H1 (cell line): ENCODE measurements around the gene MRPS26. TPM values are rescaled to one million over a fixed set of nuclear protein-coding genes. Genes with fewer than 3 reads are reported as not detected.
A peak's percentile ranks its signal among the peaks of the same experiment; 100 is the strongest.

Source experiments
- CTCF ChIA-PET: fragments of 300-600 bp; sonication (Branson Sonifier 250); formaldehyde crosslinking; loops from one replicate; lab custom pipeline; 2021; ENCODE audit not compliant: partially characterized antibody; lab: Charles Lee
- POLR2A ChIA-PET: fragments of 300-600 bp; sonication (Branson Sonifier 250); formaldehyde crosslinking; loops from one replicate; lab custom pipeline; 2021; ENCODE audit warnings: inconsistent platforms; ENCODE audit not compliant: partially characterized antibody; lab: Charles Lee
- DNase-seq, 2 experiments: peaks; one replicate each; pipeline versions ENCODE4 v3.0.0 to v3.0.0-alpha.2; 2010 to 2022; ENCODE audit warnings: low spot score in 2 of 2, low read depth in 1 of 2, mixed read lengths in 1 of 2
- FAIRE-seq: peaks from 2 replicates; lab custom pipeline; 2011; peaks lifted over from hg19 to GRCh38; lab: Jason Lieb, UNC
- H2AFZ ChIP-seq: 2 replicates; pipeline ENCODE4 v1.8.1; 2012; ENCODE audit warnings: low read length, inconsistent platforms
- H2AK5ac ChIP-seq: 2 replicates; pipeline ENCODE4 v1.6.1; 2013; ENCODE audit warnings: low read depth, low read length
- H2BK120ac ChIP-seq: replicated peaks from 2 replicates; pipeline ENCODE3; 2013; ENCODE audit warnings: low read depth, low read length, inconsistent platforms
- H2BK12ac ChIP-seq: 2 replicates; pipeline ENCODE4 v1.6.1; 2013; ENCODE audit warnings: low read depth, low read length
- H2BK15ac ChIP-seq: 2 replicates; pipeline ENCODE4 v1.6.1; 2013; ENCODE audit warnings: low read length
- H2BK20ac ChIP-seq: 2 replicates; pipeline ENCODE4 v1.6.1; 2013; ENCODE audit warnings: low read length
- H2BK5ac ChIP-seq: 2 replicates; pipeline ENCODE4 v1.6.1; 2013; ENCODE audit warnings: low read depth, low read length
- H3K14ac ChIP-seq: 2 replicates; pipeline ENCODE4 v1.6.1; 2013; ENCODE audit warnings: inconsistent platforms; ENCODE audit not compliant: insufficient read length
- H3K18ac ChIP-seq: 2 replicates; pipeline ENCODE4 v1.6.1; 2013; ENCODE audit warnings: low read length; ENCODE audit errors: extremely low read depth
- H3K23ac ChIP-seq: 2 replicates; pipeline ENCODE4 v1.6.1; 2013; ENCODE audit warnings: inconsistent platforms; ENCODE audit not compliant: insufficient read length
- H3K23me2 ChIP-seq: 2 replicates; pipeline ENCODE4 v1.6.1; 2013; ENCODE audit warnings: low read depth, low read length
- H3K27ac ChIP-seq: 2 replicates; pipeline ENCODE4 v1.6.1; 2011; ENCODE audit warnings: low read depth, low read length, inconsistent platforms
- H3K27me3 ChIP-seq, 4 experiments: replicated peaks in 1 of 4; 1 replicate in 1 of 4; 2 replicates in 3 of 4; pipeline versions ENCODE4 v1.6.1 to v1.8.1; 2011 to 2013; ENCODE audit warnings: low read length in 3 of 4, mild to moderate bottlenecking in 3 of 4, inconsistent platforms in 2 of 4, mixed read lengths in 2 of 4, moderate library complexity in 1 of 4; ENCODE audit not compliant: control insufficient read depth in 3 of 4, insufficient read depth in 3 of 4; ENCODE audit errors: extremely low read depth in 1 of 4
- H3K36me3 ChIP-seq, 4 experiments: 2 replicates each; pipeline versions ENCODE4 v1.6.1 to v1.8.1; 2011 to 2013; ENCODE audit warnings: mild to moderate bottlenecking in 4 of 4, low read length in 3 of 4, moderate library complexity in 2 of 4, control low read depth in 1 of 4, inconsistent platforms in 1 of 4; ENCODE audit not compliant: insufficient read depth in 4 of 4, control insufficient read depth in 2 of 4
- H3K4ac ChIP-seq: replicated peaks from 2 replicates; pipeline ENCODE3; 2013; ENCODE audit warnings: low read length, low read depth, mixed read lengths, inconsistent platforms; ENCODE audit not compliant: insufficient read length
- H3K4me1 ChIP-seq, 4 experiments: replicated peaks in 1 of 4; 1 replicate in 1 of 4; 2 replicates in 3 of 4; pipeline versions ENCODE4 v1.6.1 to v1.8.1; 2011 to 2013; ENCODE audit warnings: low read length in 3 of 4, inconsistent platforms in 2 of 4, mixed read lengths in 1 of 4; ENCODE audit not compliant: insufficient read depth in 4 of 4, control insufficient read depth in 3 of 4
- H3K4me2 ChIP-seq, 2 experiments: 2 replicates each; pipeline versions ENCODE4 v1.6.1 to v1.8.1; 2011 to 2013; ENCODE audit warnings: low read depth in 2 of 2, low read length in 2 of 2, control low read depth in 1 of 2, inconsistent platforms in 1 of 2, mild to moderate bottlenecking in 1 of 2; ENCODE audit not compliant: insufficient read depth in 1 of 2
- H3K4me3 ChIP-seq, 4 experiments: fragments of 200-600, 300-600 bp in 1 of 4; sonication (generic), shearing (Covaris generic), sonication (Bioruptor Twin) in 1 of 4; 2 replicates each; pipeline versions ENCODE4 v1.5.1 to v1.8.1; 2011 to 2016; ENCODE audit warnings: low read length in 4 of 4, low read depth in 3 of 4, control low read depth in 2 of 4, inconsistent platforms in 2 of 4, mild to moderate bottlenecking in 2 of 4, mixed read lengths in 1 of 4, moderate library complexity in 1 of 4; ENCODE audit not compliant: insufficient read depth in 2 of 4; ENCODE audit errors: extremely low read depth in 1 of 4
- H3K56ac ChIP-seq: replicated peaks from 2 replicates; pipeline ENCODE3; 2013; ENCODE audit warnings: low read depth, mild to moderate bottlenecking, mixed read lengths, low read length, inconsistent platforms; ENCODE audit not compliant: insufficient read length
- H3K79me1 ChIP-seq: 2 replicates; pipeline ENCODE4 v1.6.1; 2013; ENCODE audit warnings: low read depth, low read length, control low read depth
- H3K79me2 ChIP-seq, 2 experiments: 2 replicates each; pipeline versions ENCODE4 v1.6.1 to v1.8.1; 2012 to 2013; ENCODE audit warnings: low read length in 2 of 2, mild to moderate bottlenecking in 2 of 2, inconsistent platforms in 1 of 2; ENCODE audit not compliant: insufficient read depth in 2 of 2, control insufficient read depth in 1 of 2
- H3K9ac ChIP-seq, 4 experiments: replicated peaks in 1 of 4; 1 replicate in 1 of 4; 2 replicates in 3 of 4; pipeline versions ENCODE4 v1.6.1 to v1.8.1; 2011 to 2013; ENCODE audit warnings: low read depth in 3 of 4, low read length in 3 of 4, control low read depth in 2 of 4, mild to moderate bottlenecking in 2 of 4, moderate library complexity in 2 of 4, inconsistent platforms in 1 of 4; ENCODE audit errors: extremely low read depth in 1 of 4
- H3K9me3 ChIP-seq, 2 experiments: 2 replicates each; pipeline versions ENCODE4 v1.6.1 to v1.8.1; 2012 to 2013; ENCODE audit warnings: mild to moderate bottlenecking in 2 of 2, moderate library complexity in 2 of 2, control low read depth in 1 of 2, inconsistent platforms in 1 of 2, low read depth in 1 of 2, low read length in 1 of 2, mixed read lengths in 1 of 2; ENCODE audit not compliant: insufficient read depth in 2 of 2
- H4K20me1 ChIP-seq, 2 experiments: replicated peaks in 1 of 2; 2 replicates each; pipeline versions ENCODE3 to v1.8.1; 2011 to 2013; ENCODE audit warnings: inconsistent platforms in 2 of 2, low read length in 2 of 2, mild to moderate bottlenecking in 1 of 2; ENCODE audit not compliant: insufficient read depth in 2 of 2, control insufficient read depth in 1 of 2
- H4K5ac ChIP-seq: 2 replicates; pipeline ENCODE4 v1.6.1; 2013; ENCODE audit warnings: low read length, low read depth, mixed read lengths, inconsistent platforms; ENCODE audit not compliant: insufficient read length
- H4K8ac ChIP-seq: 2 replicates; pipeline ENCODE4 v1.8.0; 2013; ENCODE audit warnings: mild to moderate bottlenecking, moderate library complexity, low read length, inconsistent platforms; ENCODE audit not compliant: insufficient read depth; ENCODE audit errors: extremely low read depth
- H4K91ac ChIP-seq: replicated peaks from 2 replicates; pipeline ENCODE3; 2013; ENCODE audit warnings: low read length, mixed read lengths, inconsistent platforms; ENCODE audit not compliant: insufficient read length
- EP300 ChIP-seq, 2 experiments: IDR thresholded peaks; 1 replicate in 1 of 2; 2 replicates in 1 of 2; pipeline ENCODE4 v1.6.1; 2011 to 2012; ENCODE audit warnings: low read depth in 2 of 2, low read length in 2 of 2, mild to moderate bottlenecking in 2 of 2, borderline replicate concordance in 1 of 2, inconsistent platforms in 1 of 2, moderate library complexity in 1 of 2
- WGBS, 2 experiments: shearing (Covaris generic) in 1 of 2; methylation state at CpG; one replicate each; pipeline versions ENCODE4 v1.1.6 to v1.1.7; 2013 to 2015; ENCODE audit warnings: low lambda C conversion rate in 2 of 2, mixed read lengths in 2 of 2, inconsistent platforms in 1 of 2, low coverage in 1 of 2, missing lambda C conversion rate in 1 of 2; ENCODE audit not compliant: insufficient replicate concordance in 2 of 2, insufficient coverage in 1 of 2, insufficient read length in 1 of 2; ENCODE audit errors: extremely low coverage in 1 of 2, missing lambda C conversion rate in 1 of 2; 5-methylcytosine and 5-hydroxymethylcytosine counted together
- polyA plus RNA-seq, 7 experiments: library from polyadenylated mRNA; depleted of rRNA in 3 of 7; stranded (reverse) in 5 of 7; unstranded in 2 of 7; fragments of >200 nt in 5 of 7; fragments of 200-250 nt in 2 of 7; gene quantifications; 1 replicate in 5 of 7; 2 replicates in 1 of 7; 4 replicates in 1 of 7; pipeline versions ENCODE4 v1.2.1 to v1.2.3, GENCODE V29; 2011 to 2013; ENCODE audit warnings: missing spikeins in 2 of 7, mixed read lengths in 2 of 7
- total RNA-seq: library from RNA; stranded (reverse); fragmentation: NEBNext Ultra II Directional; extraction: Animal tissue kit (Norgen Biotek cat#: 25700); gene quantifications from 2 replicates; pipeline ENCODE4 v1.2.1, GENCODE V29; 2021

MRPS26 gene
- total and polyA plus RNA-seq, 2 of the 8 experiments (the other 6 are each of a cell fraction or from before 2014, with no cell fraction given): 83.6 to 103 TPM

DNA sequence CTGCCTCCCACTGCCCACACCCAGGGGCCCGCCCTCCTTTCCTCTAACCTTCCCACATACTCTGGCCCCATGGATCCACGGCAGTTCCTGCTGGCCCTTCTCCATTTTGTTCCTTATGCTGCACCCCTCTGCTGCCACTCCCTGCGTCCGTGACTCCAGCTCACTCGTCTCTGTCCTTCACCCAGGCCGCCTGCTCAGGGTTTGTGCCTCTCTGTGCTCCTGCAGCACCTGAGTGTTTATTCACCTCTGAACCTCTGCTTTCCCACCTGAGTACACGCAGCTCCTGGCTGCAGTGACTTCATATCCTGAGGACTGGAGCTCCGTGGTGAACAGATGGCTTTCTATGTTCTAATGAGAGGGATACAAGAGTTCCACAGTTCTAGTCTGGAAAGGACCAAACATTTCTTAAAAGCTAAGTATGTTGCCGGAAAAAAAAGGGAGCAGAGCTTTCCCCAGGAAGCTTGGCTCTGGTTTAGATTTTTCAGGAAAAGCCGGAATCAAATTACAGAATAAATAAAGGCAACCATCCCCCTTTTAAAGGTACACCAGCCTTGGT is 3.9 kb upstream of the MRPS26 start:
- Histone ChIP-seq H3K27ac (no peak overlapping the region), H3K9ac (peak overlapping the region in 1 of 4 experiments; percentile 39; a peak in 3 of 7 replicates), H2AK5ac (no peak overlapping the region; the same call in 1 of the 2 replicates), H3K23ac (peak overlapping the region; percentile 35), H4K91ac (peak overlapping the region; percentile 73), H3K4me1 (peaks cover 2 to 12% (median 8%) of the 10 kb centered on the region in 4 experiments; a peak in 6 of 7 replicates), H2BK20ac (no peak overlapping the region; the same call in 1 of the 2 replicates), H3K9me3 (no peaks in the 10 kb centered on the region), H3K27me3 (no peaks in the 10 kb centered on the region), H3K18ac (peak overlapping the region; percentile 83), H3K79me1 (peaks cover 3% of the 10 kb centered on the region; the same call in 1 of the 2 replicates), H4K5ac (peak overlapping the region; percentile 68), H3K23me2 (peaks cover 8% of the 10 kb centered on the region), H2BK15ac (no peak overlapping the region), H4K8ac (no peak overlapping the region), H2AFZ (no peak overlapping the region), H2BK12ac (0 out of 2 replicates have a peak overlapping the region, but pooled peaks have one; percentile 50), H3K56ac (no peak overlapping the region), H3K79me2 (peaks cover 0 to 4% of the 10 kb centered on the region in 2 experiments; a peak in 1 of 4 replicates), H2BK5ac (peak overlapping the region; percentile 93; the same call in 1 of the 2 replicates), H3K4me3 (peak overlapping the region in 1 of 4 experiments; percentile 16; a peak in 1 of 8 replicates), H3K36me3 (peaks cover 11 to 25% (median 16%) of the 10 kb centered on the region in 4 experiments; a peak in 5 of 8 replicates), H2BK120ac (no peak overlapping the region), H3K4ac (peak overlapping the region; percentile 63), H3K4me2 (peak overlapping the region; percentile 31 to 59), H4K20me1 (peaks cover under 1 to 2% of the 10 kb centered on the region in 2 experiments), H3K14ac (no peak overlapping the region)
- TF ChIP-seq EP300 (IDR thresholded peaks at IDR 0.05; ENCODE audit: borderline replicate concordance in 1 of 2, low read depth in 2 of 2, low read length in 2 of 2): no peak
- DNase-seq: no peak
- WGBS, 2 experiments: 75% methylated on average over 9 of the region's 10 CpGs; no CpG with 5 or more reads in 1 of the 2 experiments
- CTCF ChIA-PET: interaction anchor here (0.6 to 1.8 kb wide), 5 partner anchors 9 to 963 kb away, joined by 3 to 7 read pairs (median 3); no protein-coding TSS in a partner anchor
- FAIRE-seq: peak; percentile 32
- POLR2A ChIA-PET: interaction anchor here (0.9 to 1.9 kb wide), 5 partner anchors 8 to 241 kb away, joined by 3 to 6 read pairs (median 4); partner anchors contain the start of genes CPXM1 and OXT
